GM12878 (cell line): ENCODE results near the gene PALLD. TPM values are rescaled to one million over a fixed set of nuclear protein-coding genes. Genes with fewer than 3 reads are reported as not detected.

ENCODE experiments used
- ATAC-seq: fragments of 200-7000 bp; cut with Tn5 transposase; 3 replicates; pipeline ENCODE4 v1.9.1; 2020; ENCODE audit warnings: mild to moderate bottlenecking, moderate library complexity
- BruUV-seq: library from RNA; stranded (reverse); fragments of 400-500 nt; replicated peaks from 2 replicates; lab custom pipeline; 2021; lab: Mats Ljungman, UMichigan
- CTCF ChIA-PET: fragments of 300-600 bp; sonication (Branson Sonifier 250); formaldehyde crosslinking; extraction: SDS; loops from one replicate; lab custom pipeline; 2021; ENCODE audit warnings: inconsistent platforms; lab: Yijun Ruan, JAX
- POLR2A ChIA-PET: fragments of 350-600 bp; formaldehyde crosslinking; extraction: SDS; loops from one replicate; lab custom pipeline; 2021; ENCODE audit warnings: inconsistent platforms; lab: Charles Lee
- RAD21 ChIA-PET: fragments of 300-600 bp; sonication (Branson Sonifier 250); formaldehyde crosslinking; loops from one replicate; lab custom pipeline; 2023; ENCODE audit warnings: antibody characterized with exemption; ENCODE audit not compliant: unreplicated experiment; lab: Charles Lee
- SMC1A ChIA-PET: fragments of 300-600 bp; sonication (Branson Sonifier 250); formaldehyde crosslinking; loops from one replicate; lab custom pipeline; 2023; ENCODE audit not compliant: unreplicated experiment, uncharacterized antibody; lab: Charles Lee
- DNase-seq: peaks from one replicate; pipeline ENCODE4 v3.0.0-alpha.2; 2011; ENCODE audit warnings: low read depth, low spot score
- FAIRE-seq: peaks from 3 replicates; lab custom pipeline; 2011; peaks lifted over from hg19 to GRCh38; lab: Jason Lieb, UNC
- H2AFZ ChIP-seq: 2 replicates; pipeline ENCODE4 v1.6.0; 2011; ENCODE audit warnings: low read depth, low read length, control low read depth; ENCODE audit not compliant: control insufficient read depth
- H3K27ac ChIP-seq: 2 replicates; pipeline ENCODE4 v1.5.1; 2011; ENCODE audit warnings: control low read depth; ENCODE audit not compliant: control insufficient read depth, insufficient read depth
- H3K27me3 ChIP-seq, 2 experiments: replicated peaks in 1 of 2; 2 replicates each; pipeline versions ENCODE4 v1.6.0 to v1.6.1; 2011; ENCODE audit warnings: low read length in 1 of 2; ENCODE audit not compliant: control insufficient read depth in 2 of 2, insufficient read depth in 2 of 2
- H3K36me3 ChIP-seq, 2 experiments: 2 replicates each; pipeline ENCODE4 v1.5.1; 2011; ENCODE audit warnings: low read length in 1 of 2; ENCODE audit not compliant: control insufficient read depth in 2 of 2, insufficient read depth in 2 of 2
- H3K4me1 ChIP-seq: 2 replicates; pipeline ENCODE4 v1.6.1; 2011; ENCODE audit warnings: mild to moderate bottlenecking, low read length, moderate library complexity, mixed read lengths; ENCODE audit not compliant: control insufficient read depth, insufficient read depth
- H3K4me2 ChIP-seq: 2 replicates; pipeline ENCODE4 v1.6.0; 2011; ENCODE audit warnings: control low read depth; ENCODE audit not compliant: control insufficient read depth, insufficient read depth
- H3K4me3 ChIP-seq: fragments of 200-600 bp; sonication (generic); 2 replicates; pipeline ENCODE4 v1.5.1; 2016
- H3K79me2 ChIP-seq: 2 replicates; pipeline ENCODE4 v1.6.0; 2011; ENCODE audit warnings: low read length; ENCODE audit not compliant: control insufficient read depth, insufficient read depth
- H3K9ac ChIP-seq: 2 replicates; pipeline ENCODE4 v1.8.0; 2011; ENCODE audit warnings: low read length, control low read depth, mixed read lengths; ENCODE audit not compliant: control insufficient read depth, insufficient read depth
- H3K9me3 ChIP-seq: replicated peaks from 3 replicates; pipeline ENCODE4 v1.5.1; 2011; ENCODE audit warnings: mild to moderate bottlenecking, low read length; ENCODE audit not compliant: control insufficient read depth, insufficient read depth
- H4K20me1 ChIP-seq: 2 replicates; pipeline ENCODE4 v1.6.0; 2011; ENCODE audit not compliant: control insufficient read depth, insufficient read depth
- ASH2L ChIP-seq: fragments of 300-600, 200-600 bp; sonication (generic); IDR thresholded peaks from 2 replicates; pipeline ENCODE4 v1.6.1; 2017; ENCODE audit warnings: low read depth, mild to moderate bottlenecking, borderline replicate concordance
- BMI1 ChIP-seq: fragments of 450-650 bp; IDR thresholded peaks from 2 replicates; pipeline ENCODE4 v1.6.1; 2016; ENCODE audit warnings: mild to moderate bottlenecking, moderate library complexity, borderline replicate concordance
- EGR1 ChIP-seq, 2 experiments: IDR thresholded peaks; 1 replicate in 1 of 2; 2 replicates in 1 of 2; pipeline ENCODE4 v1.6.1; 2011 to 2012; ENCODE audit warnings: low read depth in 2 of 2, low read length in 2 of 2, borderline replicate concordance in 1 of 2, mild to moderate bottlenecking in 1 of 2, moderate library complexity in 1 of 2
- FOS ChIP-seq: IDR thresholded peaks from 3 replicates; pipeline ENCODE4 v1.6.1; 2011; ENCODE audit warnings: borderline replicate concordance; ENCODE audit not compliant: insufficient read length; ENCODE audit errors: extremely low read depth
- GABPA ChIP-seq: IDR thresholded peaks from 2 replicates; pipeline ENCODE4 v1.6.1; 2014; ENCODE audit warnings: antibody characterized with exemption, low read depth, mild to moderate bottlenecking, inconsistent platforms
- HDAC6 ChIP-seq: fragments of 200-600 bp; sonication (generic); IDR thresholded peaks from one replicate; pipeline ENCODE4 v1.8.0; 2017; ENCODE audit warnings: antibody characterized with exemption; ENCODE audit not compliant: unreplicated experiment
- HDGF ChIP-seq: fragments of 450-650 bp; IDR thresholded peaks from 2 replicates; pipeline ENCODE4 v1.6.1; 2016; ENCODE audit warnings: antibody characterized with exemption
- IRF4 ChIP-seq: IDR thresholded peaks from 2 replicates; pipeline ENCODE4 v1.6.1; 2011; ENCODE audit warnings: low read depth, low read length
- KDM1A ChIP-seq: fragments of 200-600 bp; sonication (generic); IDR thresholded peaks from 2 replicates; pipeline ENCODE4 v1.6.1; 2016; ENCODE audit warnings: borderline replicate concordance
- SMAD5 ChIP-seq: IDR thresholded peaks from 2 replicates; pipeline ENCODE4 v1.6.1; 2016; ENCODE audit warnings: antibody characterized with exemption, low read depth
- STAT1 ChIP-seq: fragments of 450-650 bp; conservative IDR thresholded peaks from 2 replicates; pipeline ENCODE4 v1.6.1; 2014; ENCODE audit warnings: antibody characterized with exemption, mild to moderate bottlenecking
- SUZ12 ChIP-seq: fragments of 200-600 bp; sonication (generic); IDR thresholded peaks from one replicate; pipeline ENCODE4 v1.6.1; 2018; ENCODE audit warnings: antibody characterized with exemption, mild to moderate bottlenecking; ENCODE audit not compliant: unreplicated experiment
- TCF3 ChIP-seq: IDR thresholded peaks from 2 replicates; pipeline ENCODE4 v1.6.1; 2012; ENCODE audit warnings: low read depth, mild to moderate bottlenecking, low read length, borderline replicate concordance; ENCODE audit not compliant: insufficient read depth
- ZNF24 ChIP-seq: fragments of 450-650 bp; IDR thresholded peaks from 2 replicates; pipeline ENCODE4 v1.6.1; 2017; ENCODE audit warnings: antibody characterized with exemption, mild to moderate bottlenecking
- ZNF622 ChIP-seq: fragments of 450-650 bp; IDR thresholded peaks from 2 replicates; pipeline ENCODE4 v1.6.1; 2017; ENCODE audit warnings: mild to moderate bottlenecking, inconsistent platforms
- ZSCAN29 ChIP-seq: fragments of 450-650 bp; IDR thresholded peaks from 2 replicates; pipeline ENCODE4 v1.6.1; 2017; ENCODE audit warnings: mild to moderate bottlenecking, moderate library complexity
- WGBS: methylation state at CpG from one replicate; pipeline ENCODE4 v1.1.6; 2016; ENCODE audit warnings: low lambda C conversion rate; ENCODE audit not compliant: insufficient replicate concordance, insufficient coverage; ENCODE audit errors: missing lambda C conversion rate; 5-methylcytosine and 5-hydroxymethylcytosine counted together
- in situ Hi-C: fragments of 300-500 bp; cut with MboI; formaldehyde crosslinking; loops from 9 replicates; pipeline ENCODE4 v1.14.3; 2018; ENCODE audit warnings: mixed read lengths
- intact Hi-C: fragments of 100-400 bp; cut with micrococcal nuclease; formaldehyde crosslinking; loops from one replicate; pipeline ENCODE4 v1.14.2; 2022; ENCODE audit not compliant: unreplicated experiment
- polyA plus RNA-seq, 11 experiments: library from polyadenylated mRNA; depleted of rRNA in 4 of 11; unstranded in 6 of 11; stranded (reverse) in 5 of 11; fragments of >200 nt; fragmentation: Nextera tagmentation in 4 of 11; fragmentation: Illumina TruSeq in 1 of 11; extraction: Ambion mirVana in 4 of 11; extraction: Trizol in 1 of 11; gene quantifications; 1 replicate in 1 of 11; 2 replicates in 10 of 11; pipeline versions ENCODE4 v1.2.1 to v1.2.3, GENCODE V29; 2011 to 2016; ENCODE audit warnings: inconsistent platforms in 2 of 11, missing spikeins in 2 of 11, low read depth in 1 of 11
- total RNA-seq, 4 experiments: library from RNA; depleted of rRNA in 3 of 4; stranded (reverse); fragments of >200 nt in 3 of 4; fragmentation: Illumina TruSeq in 1 of 4; extraction: Trizol in 1 of 4; gene quantifications; 2 replicates each; pipeline versions ENCODE4 v1.2.1 to v1.2.3, GENCODE V29; 2013 to 2021
- TF ChIP-seq, protein P1 (sequence below): IDR thresholded peaks from 2 replicates; pipeline ENCODE4 v1.6.1; 2011; ENCODE audit warnings: borderline replicate concordance, low read depth, mild to moderate bottlenecking, moderate library complexity, mixed read lengths, low read length; ENCODE audit not compliant: insufficient read depth; ENCODE audit errors: extremely low read length
- TF ChIP-seq, protein P2 (sequence below): IDR thresholded peaks from 2 replicates; pipeline ENCODE4 v1.6.1; 2012; ENCODE audit warnings: low read depth, low read length, improper control_type of control experiment
- TF ChIP-seq, protein P3 (sequence below): fragments of 450-650 bp; formaldehyde crosslinking; IDR thresholded peaks from 2 replicates; pipeline ENCODE4 v1.5.0; 2022; ENCODE audit warnings: mild to moderate bottlenecking, missing genetic modification characterization

Gene PALLD
- total and polyA plus RNA-seq, 10 of the 15 experiments (the other 5 are each of a cell fraction or from before 2014, with no cell fraction given) = 1.0 to 7.7 (median 1.7) TPM

DNA sequence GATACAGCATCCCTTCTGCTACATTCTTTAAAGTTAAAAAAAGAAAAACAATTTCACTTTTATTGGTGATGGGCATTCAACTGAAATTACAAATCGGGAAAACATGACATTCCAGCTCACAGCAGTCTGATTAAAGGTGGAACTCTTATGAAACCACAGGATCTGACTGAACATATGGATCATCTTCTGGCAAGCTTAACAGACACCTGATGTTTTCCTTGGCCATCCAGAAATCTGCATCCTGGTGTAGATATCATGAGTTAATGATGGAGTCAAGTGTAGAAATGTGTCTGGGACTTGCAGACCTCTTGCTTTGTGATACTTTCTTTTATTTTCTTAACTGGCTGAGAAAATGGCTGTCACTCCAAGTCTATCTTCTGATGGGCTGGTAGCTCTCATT is 345.3 kb downstream of the PALLD start (continued):
- no peak for TF ChIP-seq ZSCAN29

DNA sequence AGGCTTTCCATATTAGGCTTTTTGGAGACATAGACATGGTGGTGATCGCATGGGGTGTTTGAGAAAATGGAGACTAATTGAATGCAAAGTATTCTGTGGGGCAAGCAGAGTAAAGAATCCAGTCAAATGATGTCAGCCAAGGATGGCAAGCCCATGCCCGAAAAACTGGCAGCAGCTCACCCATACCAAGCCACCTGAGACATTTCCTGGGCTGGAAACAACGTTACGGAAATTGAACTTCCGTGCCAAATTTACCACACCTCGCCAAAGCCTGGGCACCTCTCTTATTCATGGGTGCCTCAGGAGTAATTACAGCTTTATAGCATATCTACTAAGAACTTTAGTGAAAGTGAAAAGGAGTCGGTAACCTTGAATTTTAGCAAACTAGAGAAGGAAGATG is 346.8 kb downstream of the PALLD start:
- WGBS = 49% methylated on average over 7 of the region's 7 CpGs
- in situ Hi-C loops = no loop called here
- Histone ChIP-seq H3K9me3 (no peaks in the 10 kb centered on the region), H3K79me2 (no peaks in the 10 kb centered on the region), H3K36me3 (no peaks in the 10 kb centered on the region), H3K4me2 (no peak overlapping the region), H3K27me3 (0 out of 4 replicates have a peak, but pooled peaks cover 0 to 2% of the 10 kb centered on the region in 2 experiments), H2AFZ (no peak overlapping the region), H3K4me1 (no peaks in the 10 kb centered on the region), H3K9ac (no peak overlapping the region), H3K4me3 (no peak overlapping the region), H4K20me1 (no peaks in the 10 kb centered on the region), H3K27ac (no peak overlapping the region)
- FAIRE-seq (no peak), DNase-seq (no peak), ATAC-seq (no peak)
- BruUV-seq = no TSS peak
- intact Hi-C loops = no loop called here
- POLR2A ChIA-PET = interaction anchor here (1.0 to 2.0 kb wide), 2 partner anchors 8 to 11 kb away, joined by 3 to 6 read pairs; no protein-coding TSS in a partner anchor
- RAD21 ChIA-PET = no interaction called here
- SMC1A ChIA-PET = interaction anchor here (0.6 to 1.2 kb wide), 5 partner anchors 8 to 79 kb away, joined by 3 to 5 read pairs (median 3); no protein-coding TSS in a partner anchor
- CTCF ChIA-PET = interaction anchor here (1.3 to 1.8 kb wide), 4 partner anchors 9 to 133 kb away, joined by 3 to 5 read pairs (median 4); no protein-coding TSS in a partner anchor
- TF ChIP-seq ASH2L (no peak), ZNF24 (no peak), STAT1 (no peak), HDAC6 (no peak), TCF3 (no peak), IRF4 (no peak), FOS (no peak), SMAD5 (no peak), SUZ12 (no peak), ZNF622 (no peak), GABPA (no peak), EGR1 (IDR thresholded peaks at IDR 0.05; ENCODE audit: borderline replicate concordance in 1 of 2, low read depth in 2 of 2, low read length in 2 of 2) (no peak), BMI1 (no peak), KDM1A (no peak), HDGF (no peak)
- TF ChIP-seq, protein P1, sequence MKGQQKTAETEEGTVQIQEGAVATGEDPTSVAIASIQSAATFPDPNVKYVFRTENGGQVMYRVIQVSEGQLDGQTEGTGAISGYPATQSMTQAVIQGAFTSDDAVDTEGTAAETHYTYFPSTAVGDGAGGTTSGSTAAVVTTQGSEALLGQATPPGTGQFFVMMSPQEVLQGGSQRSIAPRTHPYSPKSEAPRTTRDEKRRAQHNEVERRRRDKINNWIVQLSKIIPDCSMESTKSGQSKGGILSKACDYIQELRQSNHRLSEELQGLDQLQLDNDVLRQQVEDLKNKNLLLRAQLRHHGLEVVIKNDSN = no peak
- TF ChIP-seq, protein P2, sequence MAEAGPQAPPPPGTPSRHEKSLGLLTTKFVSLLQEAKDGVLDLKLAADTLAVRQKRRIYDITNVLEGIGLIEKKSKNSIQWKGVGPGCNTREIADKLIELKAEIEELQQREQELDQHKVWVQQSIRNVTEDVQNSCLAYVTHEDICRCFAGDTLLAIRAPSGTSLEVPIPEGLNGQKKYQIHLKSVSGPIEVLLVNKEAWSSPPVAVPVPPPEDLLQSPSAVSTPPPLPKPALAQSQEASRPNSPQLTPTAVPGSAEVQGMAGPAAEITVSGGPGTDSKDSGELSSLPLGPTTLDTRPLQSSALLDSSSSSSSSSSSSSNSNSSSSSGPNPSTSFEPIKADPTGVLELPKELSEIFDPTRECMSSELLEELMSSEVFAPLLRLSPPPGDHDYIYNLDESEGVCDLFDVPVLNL = no peak
- TF ChIP-seq, protein P3, sequence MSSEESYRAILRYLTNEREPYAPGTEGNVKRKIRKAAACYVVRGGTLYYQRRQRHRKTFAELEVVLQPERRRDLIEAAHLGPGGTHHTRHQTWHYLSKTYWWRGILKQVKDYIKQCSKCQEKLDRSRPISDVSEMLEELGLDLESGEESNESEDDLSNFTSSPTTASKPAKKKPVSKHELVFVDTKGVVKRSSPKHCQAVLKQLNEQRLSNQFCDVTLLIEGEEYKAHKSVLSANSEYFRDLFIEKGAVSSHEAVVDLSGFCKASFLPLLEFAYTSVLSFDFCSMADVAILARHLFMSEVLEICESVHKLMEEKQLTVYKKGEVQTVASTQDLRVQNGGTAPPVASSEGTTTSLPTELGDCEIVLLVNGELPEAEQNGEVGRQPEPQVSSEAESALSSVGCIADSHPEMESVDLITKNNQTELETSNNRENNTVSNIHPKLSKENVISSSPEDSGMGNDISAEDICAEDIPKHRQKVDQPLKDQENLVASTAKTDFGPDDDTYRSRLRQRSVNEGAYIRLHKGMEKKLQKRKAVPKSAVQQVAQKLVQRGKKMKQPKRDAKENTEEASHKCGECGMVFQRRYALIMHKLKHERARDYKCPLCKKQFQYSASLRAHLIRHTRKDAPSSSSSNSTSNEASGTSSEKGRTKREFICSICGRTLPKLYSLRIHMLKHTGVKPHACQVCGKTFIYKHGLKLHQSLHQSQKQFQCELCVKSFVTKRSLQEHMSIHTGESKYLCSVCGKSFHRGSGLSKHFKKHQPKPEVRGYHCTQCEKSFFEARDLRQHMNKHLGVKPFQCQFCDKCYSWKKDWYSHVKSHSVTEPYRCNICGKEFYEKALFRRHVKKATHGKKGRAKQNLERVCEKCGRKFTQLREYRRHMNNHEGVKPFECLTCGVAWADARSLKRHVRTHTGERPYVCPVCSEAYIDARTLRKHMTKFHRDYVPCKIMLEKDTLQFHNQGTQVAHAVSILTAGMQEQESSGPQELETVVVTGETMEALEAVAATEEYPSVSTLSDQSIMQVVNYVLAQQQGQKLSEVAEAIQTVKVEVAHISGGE = no peak
